HG02759 (cell line): ENCODE data around the gene DNAJB11.

Source experiments
- ATAC-seq: cut with Tn5 transposase; IDR thresholded peaks from one replicate; pipeline ENCODE4 v1.9.1; 2021; ENCODE audit warnings: mild to moderate bottlenecking, moderate library complexity; ENCODE audit not compliant: unreplicated experiment

The DNAJB11 gene

DNA sequence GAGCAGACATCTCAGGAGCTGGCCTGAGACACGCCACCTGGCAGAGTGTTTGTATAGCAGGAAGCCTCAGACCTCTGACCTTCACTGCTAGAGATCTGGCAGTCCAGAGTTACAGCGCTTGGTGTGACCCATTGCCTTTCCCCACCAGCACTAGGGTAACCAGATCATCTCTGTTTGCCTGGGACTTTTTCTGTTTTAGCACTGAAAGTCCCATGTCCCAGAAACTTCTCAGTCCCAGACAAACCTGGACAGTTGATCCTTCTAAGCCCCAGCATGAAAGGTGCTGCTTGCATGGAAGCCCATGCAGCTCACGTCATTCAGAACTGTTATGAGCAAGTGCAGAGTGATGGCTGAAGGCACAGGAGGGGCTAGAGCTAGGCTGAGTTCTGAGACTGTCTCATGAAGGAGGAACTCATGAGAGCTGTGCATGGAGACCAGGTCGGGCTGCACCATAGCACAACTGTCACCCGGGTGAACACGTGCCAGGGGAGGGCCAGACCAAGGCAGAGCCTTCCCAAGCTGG is 24.1 kb downstream of the DNAJB11 start:
- no peak for ATAC-seq

DNA sequence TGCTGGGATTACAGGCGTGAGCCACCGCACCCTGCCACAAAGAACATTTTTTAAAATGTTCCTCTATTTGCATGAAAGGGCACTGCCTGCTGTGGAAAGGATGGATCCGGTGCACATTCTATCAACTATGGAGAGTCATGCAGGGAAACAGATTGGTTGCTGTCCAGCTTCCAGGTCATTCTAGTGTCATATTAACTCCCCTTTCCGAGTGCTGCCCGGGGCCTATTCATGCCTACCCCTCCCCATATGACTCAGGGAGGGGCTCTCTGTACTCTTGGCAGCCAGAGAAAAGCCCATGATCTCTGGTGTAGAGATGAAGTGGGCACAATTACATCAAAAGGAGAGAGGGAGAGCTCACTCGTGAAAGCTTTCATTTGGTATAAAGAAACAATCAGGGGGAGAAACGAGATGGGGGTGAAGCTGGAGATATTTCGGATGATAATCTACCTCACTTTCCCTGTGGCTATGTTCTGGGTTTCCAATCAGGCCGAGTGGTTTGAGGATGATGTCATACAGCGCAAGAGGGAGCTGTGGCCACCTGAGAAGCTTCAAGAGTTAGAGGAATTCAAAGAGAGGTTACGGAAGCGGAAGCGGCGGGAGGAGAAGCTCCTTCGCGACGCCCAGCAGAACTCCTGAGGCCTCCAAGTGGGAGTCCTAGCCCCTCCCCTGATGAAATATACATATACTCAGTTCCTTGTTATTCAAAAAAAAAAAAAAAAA is 26.2 kb downstream of the DNAJB11 start:
- ATAC-seq: no peak

DNA sequence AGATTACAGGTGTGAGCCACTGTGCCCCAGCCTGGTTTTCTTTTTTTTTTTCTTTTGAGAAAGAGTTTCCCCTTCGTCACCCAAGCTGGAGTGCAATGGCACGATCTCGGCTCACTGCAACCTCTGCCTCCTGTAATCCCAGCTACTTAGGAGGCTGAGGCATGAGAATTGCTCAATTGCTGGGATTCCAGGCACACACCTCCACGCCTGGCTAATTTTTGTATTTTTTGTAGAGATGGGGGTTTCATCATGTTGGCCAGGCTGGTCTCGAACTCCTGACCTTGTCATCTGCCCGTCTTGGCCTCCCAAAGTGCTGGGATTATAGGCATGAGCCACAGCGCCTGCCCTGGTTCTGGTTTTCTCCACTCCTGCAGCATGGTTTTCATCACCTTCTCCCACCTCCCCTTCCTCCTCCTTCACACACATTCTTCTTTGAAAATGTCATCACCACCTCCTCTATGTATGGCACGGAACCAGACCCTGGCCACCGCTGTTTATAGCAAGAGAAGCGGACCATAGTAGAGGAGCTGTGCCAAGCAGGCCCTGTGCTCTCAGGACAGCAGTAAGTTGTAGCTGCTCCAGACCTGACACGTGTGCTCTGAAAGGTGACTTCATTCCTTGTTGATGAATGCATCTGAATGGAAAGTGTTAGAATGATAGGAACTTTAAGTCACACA is 27.7 kb downstream of the DNAJB11 start:
- no peak for ATAC-seq

DNA sequence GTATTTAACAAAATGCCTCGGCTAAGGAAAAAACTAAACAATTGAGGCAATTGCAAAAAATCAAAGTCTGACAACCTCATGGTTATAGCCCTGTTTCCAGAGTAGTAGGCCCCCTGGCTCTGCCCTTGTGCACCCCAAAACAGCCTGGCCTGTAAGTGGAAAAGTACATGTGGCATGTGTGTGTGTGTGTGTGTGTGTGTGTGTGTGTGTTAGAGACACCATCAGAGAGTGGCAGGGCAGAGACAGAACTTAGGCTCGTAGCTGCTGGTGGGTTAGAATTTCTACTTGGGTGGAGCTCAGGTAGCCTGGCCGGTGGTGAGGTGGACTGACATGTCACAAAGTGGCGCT is 28.2 kb downstream of the DNAJB11 start:
- ATAC-seq: no peak

DNA sequence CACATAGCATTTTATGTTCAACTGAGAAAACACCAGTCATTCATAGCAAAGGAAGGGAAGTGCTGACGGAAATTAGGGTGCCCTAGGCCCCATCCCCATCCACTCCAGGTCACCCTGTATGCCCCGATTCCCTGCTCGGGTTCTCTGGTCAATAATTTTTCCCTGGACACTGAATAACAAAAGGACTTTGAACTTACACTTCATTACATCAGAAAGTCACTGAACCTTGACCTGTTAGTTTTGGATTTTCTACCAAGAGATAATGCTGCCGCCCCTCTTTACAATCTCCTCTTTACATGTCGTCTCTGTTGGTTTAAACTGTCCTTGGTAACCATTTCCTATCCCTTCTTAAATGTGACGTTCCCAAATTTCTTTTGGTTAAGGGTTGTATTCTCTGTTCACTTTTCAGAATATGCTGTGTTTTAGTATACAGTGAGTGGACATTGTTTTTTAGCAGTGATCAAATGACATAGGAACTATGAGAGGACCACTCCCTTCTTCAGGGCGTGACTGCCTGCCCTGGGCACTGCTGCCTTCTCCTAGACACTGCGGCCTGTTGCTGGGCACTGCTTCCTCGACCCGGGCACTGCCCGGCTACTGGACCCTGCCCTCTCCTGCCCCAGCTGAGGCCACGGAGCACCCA is 28.7 kb downstream of the DNAJB11 start:
- ATAC-seq: no peak

DNA sequence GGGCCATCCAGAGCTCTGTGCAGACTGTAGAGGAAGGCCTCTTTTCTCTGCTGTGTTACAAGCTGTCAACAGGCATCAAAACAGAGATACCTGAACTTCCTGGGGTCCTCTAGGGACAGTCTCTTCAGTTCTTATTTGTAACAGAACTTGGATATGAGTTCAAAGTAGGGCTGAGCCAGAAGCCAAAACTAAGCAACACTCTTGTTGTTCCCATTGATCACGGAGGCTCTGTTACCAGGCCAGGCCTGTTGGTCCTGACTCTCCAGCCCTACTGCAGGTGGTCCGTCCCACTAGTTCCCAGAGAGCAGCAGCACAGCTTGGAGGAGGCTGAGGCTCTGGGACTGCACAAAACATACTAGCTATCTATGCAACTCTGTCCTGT is 29.3 kb downstream of the DNAJB11 start:
- no peak for ATAC-seq

DNA sequence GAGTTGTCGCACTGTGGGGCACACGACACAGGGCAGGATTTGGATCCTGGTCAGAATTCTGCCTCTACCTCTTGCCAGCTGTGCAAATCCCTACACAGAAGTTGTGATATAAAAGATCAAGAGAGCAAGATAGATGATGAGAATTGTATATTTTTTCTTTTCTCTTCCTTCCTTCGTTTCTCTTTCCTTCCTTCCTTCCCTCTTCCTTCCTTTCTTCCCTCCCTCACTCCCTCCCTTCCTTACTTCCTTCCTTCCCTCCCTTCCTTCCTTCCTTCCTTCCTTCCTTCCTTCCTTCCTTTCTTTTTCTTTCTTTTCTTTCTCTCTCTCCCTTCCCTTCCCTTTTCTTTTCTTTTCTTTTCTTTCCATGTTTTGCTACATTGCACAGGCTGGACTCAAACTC is 30.4 kb downstream of the DNAJB11 start:
- ATAC-seq: no peak

DNA sequence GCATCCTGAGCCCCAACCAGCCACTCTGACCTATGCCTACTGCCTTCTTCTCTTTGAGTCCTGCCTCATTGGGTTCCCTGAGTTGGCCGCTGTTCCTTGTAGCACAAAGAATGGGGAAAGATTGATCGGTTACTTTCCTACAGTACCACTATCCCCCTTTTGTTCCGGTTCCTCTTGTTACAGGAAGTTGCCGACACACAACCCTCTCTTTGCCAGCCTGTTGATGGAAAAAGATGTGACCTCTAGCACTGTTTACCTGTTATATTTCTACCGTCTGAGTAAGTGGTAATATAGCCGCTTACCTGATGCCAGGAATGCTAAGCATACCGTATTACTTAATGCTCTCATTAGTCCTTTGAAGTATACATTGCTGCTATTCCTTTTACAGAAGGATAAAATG is 32.6 kb downstream of the DNAJB11 start:
- no peak for ATAC-seq

DNA sequence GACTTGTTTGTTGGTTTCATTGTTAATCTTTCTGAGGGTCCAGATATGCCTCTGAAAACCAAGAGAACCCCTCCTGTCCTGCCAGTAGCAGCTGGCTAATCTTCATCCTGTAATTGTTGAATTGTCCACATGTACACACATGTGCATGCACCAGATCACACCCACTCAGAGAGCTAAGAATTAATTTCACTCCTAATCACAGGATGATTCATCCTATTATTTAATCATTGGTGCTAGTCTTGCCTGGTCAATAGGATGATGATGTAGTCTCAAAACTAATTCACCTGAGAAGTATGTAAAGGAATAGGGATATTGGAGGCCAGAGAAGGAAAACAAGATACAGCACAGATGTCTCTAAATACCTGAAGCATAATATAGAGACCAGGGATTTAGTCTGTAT is 34.6 kb downstream of the DNAJB11 start:
- ATAC-seq: no peak

DNA sequence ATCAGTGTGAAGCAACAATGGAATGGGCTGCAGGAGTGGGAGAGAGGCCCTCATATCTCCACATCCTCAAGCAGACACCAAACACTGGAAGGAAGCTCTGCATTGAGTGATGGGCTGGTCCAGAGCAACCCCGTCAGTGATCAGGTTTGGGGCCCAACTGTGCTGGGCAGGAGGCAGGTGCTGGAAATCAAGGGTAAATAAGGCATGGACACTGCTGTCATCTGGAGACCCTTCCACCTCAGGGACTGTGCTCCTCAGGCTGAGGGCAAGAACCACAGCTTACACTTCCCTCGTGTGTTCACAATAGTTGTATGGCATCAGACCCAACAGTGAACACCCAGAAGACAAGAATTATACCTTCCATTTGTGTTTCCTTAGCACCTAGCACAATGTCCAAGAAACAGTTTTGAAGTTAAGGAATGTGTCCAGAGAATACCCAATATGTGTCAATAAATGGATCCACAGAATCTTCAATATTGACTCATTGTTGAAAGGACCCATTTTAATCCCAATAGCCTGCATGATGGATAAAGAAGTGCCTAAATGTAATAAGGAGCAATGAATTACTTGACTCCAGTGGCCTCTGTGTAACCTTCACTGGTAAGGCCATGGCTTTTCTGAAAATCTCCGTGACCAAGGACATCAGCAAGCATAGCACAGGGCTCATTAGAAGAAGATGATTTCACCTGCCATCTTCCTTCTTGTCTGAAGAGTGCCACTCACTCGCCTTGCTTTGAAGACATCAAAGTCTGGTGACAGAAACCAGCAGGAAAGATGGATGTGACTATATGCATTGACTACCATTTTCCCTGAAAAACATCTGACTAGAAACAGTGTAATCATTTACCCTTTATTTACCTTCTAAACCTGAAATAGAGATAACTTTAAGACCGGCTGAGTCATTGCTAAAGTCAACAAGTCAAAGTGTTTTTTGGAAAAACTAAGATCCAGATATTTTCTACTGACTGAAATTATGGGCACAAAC is 35.3 kb downstream of the DNAJB11 start:
- no peak for ATAC-seq

DNA sequence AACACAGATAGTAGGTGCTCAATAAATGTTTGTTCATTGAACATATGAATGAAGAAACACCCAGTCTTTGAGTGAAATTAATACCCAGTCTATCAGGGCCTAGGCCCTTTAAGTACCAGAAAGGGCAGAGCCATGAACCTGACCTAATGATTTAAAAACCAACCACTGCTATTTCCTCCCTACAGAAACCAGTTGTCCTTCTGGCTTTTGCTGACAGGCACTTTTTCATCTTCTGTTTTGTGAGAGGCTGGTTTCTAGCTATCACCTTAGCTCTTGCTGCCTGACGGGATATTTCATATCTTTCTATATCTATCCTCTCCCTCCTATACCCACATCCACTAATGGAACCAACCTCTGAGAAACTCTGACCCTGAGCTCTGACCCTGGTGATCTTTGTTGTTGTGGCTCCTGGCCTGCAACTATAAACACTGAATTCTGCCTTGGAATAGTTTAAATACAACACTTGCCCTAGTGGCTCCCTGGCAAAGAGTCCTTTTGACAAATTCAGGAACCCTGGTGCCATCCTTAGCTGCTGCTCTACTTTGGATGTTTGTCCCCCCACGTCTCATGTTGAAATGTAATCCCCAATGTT is 38.2 kb downstream of the DNAJB11 start:
- no peak for ATAC-seq

DNA sequence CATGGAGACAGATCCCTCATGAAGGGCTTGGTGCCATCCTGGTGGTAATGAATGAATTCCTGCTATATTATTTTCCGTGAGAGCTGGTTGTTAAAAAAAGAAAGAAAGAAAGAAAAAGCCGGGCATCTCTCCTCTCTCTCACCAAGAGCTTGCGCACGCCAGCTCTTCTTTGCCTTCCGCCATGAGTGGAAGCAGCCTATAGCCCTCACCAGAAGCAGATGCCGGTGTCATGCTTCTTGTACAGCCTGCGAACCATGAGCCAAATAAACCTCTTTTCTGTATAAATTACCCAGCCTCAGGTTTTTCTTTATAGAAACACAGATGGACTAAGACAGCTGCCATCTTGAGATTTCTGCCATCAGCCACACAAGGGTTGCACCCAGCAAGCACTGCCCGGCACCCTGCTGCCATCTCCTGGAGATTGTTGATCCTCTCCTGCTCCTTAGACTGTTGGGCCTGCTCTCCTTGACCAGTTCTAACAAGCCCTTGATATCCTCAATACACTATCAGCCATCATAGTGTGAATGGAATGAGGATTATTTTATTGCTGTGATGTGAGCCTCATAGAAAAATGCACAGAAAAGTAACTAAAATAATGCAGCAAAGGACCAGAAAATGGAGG is 38.8 kb downstream of the DNAJB11 start:
- ATAC-seq: no peak

DNA sequence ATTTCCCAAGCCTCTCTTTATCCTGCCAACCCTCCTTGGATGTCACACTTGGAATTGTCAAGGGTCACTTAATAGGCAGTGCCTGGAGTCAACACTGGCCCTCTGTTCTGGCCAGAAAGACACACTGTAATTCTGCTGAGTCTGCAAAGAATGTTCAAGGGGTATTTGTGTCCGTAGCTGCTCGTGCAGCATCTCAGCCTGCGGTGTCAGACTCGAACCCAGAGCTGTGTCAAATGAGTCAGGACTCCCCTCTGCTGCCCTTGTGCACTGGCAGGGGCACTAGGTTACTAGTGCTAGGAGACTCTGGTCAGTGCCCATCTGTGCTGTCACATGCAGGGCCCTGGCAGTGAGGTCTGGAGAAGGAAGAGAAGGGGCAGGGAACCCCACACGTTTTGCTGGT is 41.5 kb downstream of the DNAJB11 start:
- no peak for ATAC-seq

DNA sequence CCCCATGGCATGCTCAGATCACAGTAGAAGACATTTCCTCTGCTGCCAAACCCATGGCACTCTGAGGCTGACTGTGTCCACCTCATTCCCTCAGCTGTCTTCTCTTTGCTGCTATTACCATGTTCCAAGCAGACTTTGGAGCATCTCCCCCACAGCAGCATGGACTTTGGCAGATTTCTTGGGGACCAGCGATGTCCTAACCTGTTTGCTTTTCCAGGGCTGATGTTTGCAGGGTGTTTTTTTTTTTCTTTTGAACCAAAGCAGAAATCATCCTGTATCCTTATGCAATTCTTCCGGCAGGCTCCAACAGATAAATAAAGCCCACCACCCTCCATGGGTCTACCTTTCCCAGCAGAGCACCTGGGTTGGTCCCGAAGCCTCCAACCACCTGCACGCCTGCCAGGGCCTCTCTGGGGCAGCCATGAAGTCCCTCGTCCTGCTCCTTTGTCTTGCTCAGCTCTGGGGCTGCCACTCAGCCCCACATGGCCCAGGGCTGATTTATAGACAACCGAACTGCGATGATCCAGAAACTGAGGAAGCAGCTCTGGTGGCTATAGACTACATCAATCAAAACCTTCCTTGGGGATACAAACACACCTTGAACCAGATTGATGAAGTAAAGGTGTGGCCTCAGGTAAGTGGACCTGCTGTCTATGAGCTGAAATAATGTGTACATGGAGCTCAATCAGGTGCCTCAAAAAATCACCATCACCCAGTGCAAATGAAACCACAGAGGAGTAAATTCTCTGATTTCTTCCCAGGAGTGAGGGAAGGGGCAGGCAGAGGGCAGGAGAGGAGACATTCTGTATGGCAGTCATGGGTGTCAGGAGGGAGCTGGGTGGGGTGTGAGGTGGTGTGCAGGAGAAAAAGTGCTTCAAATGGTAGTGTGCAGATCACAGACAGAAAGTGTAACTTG is 42.5 kb downstream of the DNAJB11 start, which contains the start of gene AHSG:
Gene AHSG, plus strand, starts transcription at position 340 of the 916 bp plus-strand sequence. Its CDS starts 82 bp downstream, at position 422.
- ATAC-seq: no peak

DNA sequence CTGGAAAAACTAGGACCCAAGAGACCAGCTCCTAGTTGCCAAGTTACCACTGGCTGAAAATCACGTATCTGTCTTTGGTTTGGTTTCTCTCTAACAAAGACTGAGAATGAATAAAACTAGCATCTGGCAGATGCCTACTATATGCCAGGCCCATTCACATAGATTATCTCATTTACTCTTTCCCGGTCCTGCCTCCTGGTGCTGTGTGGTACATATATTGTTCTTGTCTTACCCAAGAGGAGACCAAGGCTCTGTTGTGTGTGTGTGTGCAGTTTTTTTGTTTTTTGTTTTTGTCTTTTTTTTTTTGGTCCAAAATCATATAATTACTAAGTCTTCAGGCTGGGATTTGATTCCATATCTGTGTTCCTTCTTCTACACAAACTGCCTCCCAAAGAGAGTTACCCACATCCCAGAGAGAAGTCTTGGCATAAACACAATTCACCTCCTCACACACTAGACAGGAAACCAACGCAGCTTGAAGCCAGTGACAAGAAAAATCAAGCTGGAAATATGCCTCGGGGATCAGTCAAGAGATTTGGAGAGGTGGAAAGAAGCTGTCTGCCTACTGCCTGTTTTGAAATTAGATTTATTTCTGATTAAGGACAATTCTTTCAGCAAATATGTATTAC is 43.2 kb downstream of the DNAJB11 start:
- no peak for ATAC-seq

DNA sequence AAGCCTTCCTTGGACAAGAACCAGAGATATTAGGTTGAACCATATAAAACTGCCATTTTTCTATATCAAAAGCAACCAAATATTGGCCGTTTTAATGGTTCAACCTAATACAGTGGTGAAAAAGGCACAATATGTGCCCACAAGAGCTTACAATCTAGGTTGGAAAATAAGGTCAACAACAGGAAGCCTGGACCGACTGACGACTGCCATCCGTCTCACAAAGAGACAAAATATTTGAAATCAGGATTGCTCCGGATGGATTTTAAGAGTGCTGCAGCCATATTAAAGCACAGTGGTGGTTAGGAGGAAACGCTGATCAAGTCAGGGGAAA is 43.7 kb downstream of the DNAJB11 start:
- no peak for ATAC-seq

DNA sequence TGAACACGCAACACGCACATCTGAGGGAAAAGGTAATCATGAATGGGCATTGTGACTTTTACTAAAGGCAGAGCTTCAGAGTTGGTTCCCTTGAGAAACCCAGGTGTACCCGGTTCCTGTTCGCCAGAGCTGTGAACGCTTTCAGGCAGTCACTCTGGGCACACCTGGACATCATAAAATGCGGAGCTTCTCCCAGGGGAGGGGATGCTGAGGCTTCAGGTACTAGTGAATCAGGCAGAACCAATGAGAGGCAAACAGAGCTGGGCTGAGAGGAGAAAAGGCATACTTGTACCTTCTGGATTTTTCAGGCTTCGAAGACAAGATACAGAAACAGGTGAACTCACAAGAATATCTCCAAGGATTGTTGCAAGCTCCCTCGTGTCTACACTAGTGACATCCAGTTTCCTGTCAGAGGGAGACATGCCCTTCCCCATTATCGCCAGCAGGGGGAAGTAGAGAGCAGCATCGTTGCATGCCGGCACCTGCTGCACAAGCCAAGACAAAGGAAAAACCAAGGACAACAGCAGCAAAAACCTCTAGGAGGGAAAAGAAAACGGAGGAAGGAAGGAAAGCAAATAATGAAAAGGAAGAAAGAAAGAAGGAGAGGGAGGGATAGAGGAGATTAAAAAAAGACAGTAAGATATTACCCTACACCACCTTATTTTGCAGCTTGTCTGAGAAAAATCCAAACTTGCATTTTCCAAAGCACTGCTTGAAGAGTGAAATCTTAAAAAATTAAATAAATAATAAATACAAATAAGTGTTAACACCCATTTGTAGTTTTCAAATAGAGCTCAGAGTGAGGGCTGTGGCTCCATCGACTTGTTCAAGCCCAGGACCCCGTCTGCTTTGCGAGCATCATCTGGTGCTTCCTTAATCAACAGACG is 44.3 kb downstream of the DNAJB11 start:
- ATAC-seq: peak; percentile 46

DNA sequence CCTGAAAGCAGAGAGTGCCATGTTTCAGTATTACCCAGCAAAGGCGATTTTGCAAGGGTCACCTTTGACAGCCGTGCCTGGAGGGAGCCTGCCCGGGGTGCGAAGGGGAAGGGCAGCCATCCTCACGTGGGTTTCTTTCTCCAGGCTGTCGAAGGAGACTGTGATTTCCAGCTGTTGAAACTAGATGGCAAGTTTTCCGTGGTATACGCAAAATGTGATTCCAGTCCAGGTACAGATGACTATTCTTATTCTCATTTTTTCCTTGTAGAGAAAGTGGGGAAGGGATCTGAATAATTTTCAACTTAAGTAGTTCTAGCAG is 45.7 kb downstream of the DNAJB11 start:
- ATAC-seq: no peak
